HCT116 (cell line): ENCODE data around the gene ELK4. TPM values are rescaled to one million over a fixed set of nuclear protein-coding genes. Genes with fewer than 3 reads are reported as not detected.

Experiments used
- ATAC-seq: fragments of 200-7000 bp; cut with Tn5 transposase; 2 replicates; pipeline ENCODE4 v1.9.1; 2020; ENCODE audit warnings: mild to moderate bottlenecking, moderate library complexity
- BruUV-seq: library from RNA; stranded (reverse); fragments of 400-500 nt; replicated peaks from 2 replicates; lab custom pipeline; 2021; lab: Mats Ljungman, UMichigan
- CTCF ChIA-PET: fragments of 300-600 bp; sonication (Branson Sonifier 250); formaldehyde crosslinking; loops from one replicate; lab custom pipeline; 2021; ENCODE audit warnings: antibody characterized with exemption; lab: Charles Lee
- POLR2A ChIA-PET: fragments of 300-600, 350-600 bp; sonication (Branson Sonifier 250); formaldehyde crosslinking; loops from one replicate; lab custom pipeline; 2021; ENCODE audit warnings: antibody characterized with exemption; lab: Charles Lee
- RAD21 ChIA-PET, 2 experiments: fragments of 300-600 bp; sonication (Branson Sonifier 250); formaldehyde crosslinking; loops; one replicate each; lab custom pipeline; 2023; ENCODE audit warnings: low total read pairs in 2 of 2; ENCODE audit not compliant: uncharacterized antibody in 2 of 2, unreplicated experiment in 2 of 2, low non-redundant PET in 1 of 2; lab: Charles Lee
- DNase-seq: peaks from one replicate; pipeline ENCODE4 v3.0.0-alpha.2; 2010; ENCODE audit warnings: low read depth, low spot score
- H2AFZ ChIP-seq: fragments of 200-600 bp; shearing (Covaris generic), sonication (generic); 2 replicates; pipeline ENCODE4 v1.6.1; 2017; ENCODE audit warnings: low read depth, mixed run types, mixed read lengths, antibody characterized with exemption, low read length; ENCODE audit not compliant: poor library complexity, severe bottlenecking
- H3K27ac ChIP-seq: 2 replicates; pipeline ENCODE4 v1.5.1; 2012; ENCODE audit warnings: low read depth, low read length
- H3K27me3 ChIP-seq: fragments of 200-600 bp; sonication (generic); 2 replicates; pipeline ENCODE4 v1.6.1; 2016; ENCODE audit warnings: mixed run types, low read length, mixed read lengths; ENCODE audit not compliant: insufficient read depth
- H3K36me3 ChIP-seq, 2 experiments: fragments of 200-500 bp in 1 of 2; fragments of 200-600 bp in 1 of 2; sonication (Bioruptor generic) in 1 of 2; sonication (generic) in 1 of 2; 2 replicates each; pipeline versions ENCODE4 v1.5.1 to v1.6.1; 2014 to 2016; ENCODE audit warnings: low read length in 2 of 2, inconsistent platforms in 1 of 2, mixed read lengths in 1 of 2, mixed run types in 1 of 2; ENCODE audit not compliant: insufficient read depth in 2 of 2, control insufficient read depth in 1 of 2
- H3K4me1 ChIP-seq, 2 experiments: fragments of 200-600 bp in 1 of 2; sonication (generic) in 1 of 2; 2 replicates each; pipeline versions ENCODE4 v1.5.1 to v1.6.1; 2012 to 2017; ENCODE audit warnings: low read length in 2 of 2, inconsistent platforms in 1 of 2, mild to moderate bottlenecking in 1 of 2, mixed read lengths in 1 of 2, mixed run types in 1 of 2, moderate library complexity in 1 of 2; ENCODE audit not compliant: insufficient read depth in 2 of 2, control insufficient read depth in 1 of 2
- H3K4me2 ChIP-seq: fragments of 200-600 bp; sonication (generic); 2 replicates; pipeline ENCODE4 v1.6.1; 2017; ENCODE audit warnings: mixed run types, low read length, mixed read lengths
- H3K4me3 ChIP-seq, 2 experiments: fragments of 200-600 bp in 1 of 2; sonication (generic) in 1 of 2; replicated peaks in 1 of 2; 2 replicates each; pipeline ENCODE4 v1.5.1; 2011 to 2016; ENCODE audit warnings: low read length in 2 of 2, control low read depth in 1 of 2, low read depth in 1 of 2, mild to moderate bottlenecking in 1 of 2, mixed read lengths in 1 of 2, mixed run types in 1 of 2
- H3K79me2 ChIP-seq: fragments of 200-600 bp; sonication (generic); 2 replicates; pipeline ENCODE4 v1.6.1; 2017; ENCODE audit warnings: mild to moderate bottlenecking, mixed run types, low read length, moderate library complexity, mixed read lengths; ENCODE audit not compliant: insufficient read depth
- H3K9ac ChIP-seq: fragments of 200-600 bp; sonication (generic); 2 replicates; pipeline ENCODE4 v1.6.1; 2016; ENCODE audit warnings: low read length, mixed read lengths
- H3K9me2 ChIP-seq: fragments of 200-600 bp; sonication (generic), shearing (Covaris generic); 2 replicates; pipeline ENCODE4 v1.6.1; 2017; ENCODE audit warnings: mixed run types, mild to moderate bottlenecking, moderate library complexity; ENCODE audit not compliant: insufficient read depth
- H3K9me3 ChIP-seq, 2 experiments: fragments of 200-500 bp in 1 of 2; fragments of 200-600 bp in 1 of 2; sonication (Bioruptor generic) in 1 of 2; sonication (generic) in 1 of 2; 2 replicates each; pipeline ENCODE4 v1.6.1; 2014 to 2017; ENCODE audit warnings: low read length in 2 of 2, mixed read lengths in 2 of 2, inconsistent platforms in 1 of 2, low read depth in 1 of 2, mild to moderate bottlenecking in 1 of 2, mixed run types in 1 of 2, moderate library complexity in 1 of 2; ENCODE audit not compliant: control insufficient read depth in 1 of 2, insufficient read depth in 1 of 2
- H4K20me1 ChIP-seq: fragments of 200-600 bp; sonication (generic), shearing (Covaris generic); 2 replicates; pipeline ENCODE4 v1.6.1; 2017; ENCODE audit warnings: mixed run types, mild to moderate bottlenecking, moderate library complexity; ENCODE audit not compliant: insufficient read depth
- CEBPB ChIP-seq: IDR thresholded peaks from 2 replicates; pipeline ENCODE4 v1.6.1; 2012; ENCODE audit warnings: low read depth
- EGR1 ChIP-seq: IDR thresholded peaks from 2 replicates; pipeline ENCODE4 v1.6.1; 2012; ENCODE audit warnings: low read depth
- FOSL1 ChIP-seq: IDR thresholded peaks from 2 replicates; pipeline ENCODE4 v1.6.1; 2012; ENCODE audit warnings: low read depth
- JUND ChIP-seq: IDR thresholded peaks from 2 replicates; pipeline ENCODE4 v1.6.1; 2012
- MAX ChIP-seq: IDR thresholded peaks from 2 replicates; pipeline ENCODE4 v1.6.1; 2012
- SRF ChIP-seq: IDR thresholded peaks from 2 replicates; pipeline ENCODE4 v1.6.1; 2012; ENCODE audit warnings: low read depth
- TCF7L2 ChIP-seq: IDR thresholded peaks from 2 replicates; pipeline ENCODE4 v1.7.0; 2011; ENCODE audit warnings: borderline replicate concordance, inconsistent platforms; ENCODE audit not compliant: insufficient read depth, insufficient read length; ENCODE audit errors: extremely low read depth
- ZFX ChIP-seq: fragments of 450-650 bp; IDR thresholded peaks from 2 replicates; pipeline ENCODE4 v1.6.1; 2017
- intact Hi-C: fragments of 100-400 bp; cut with micrococcal nuclease; formaldehyde crosslinking; loops from 2 replicates; pipeline ENCODE4 v1.10.0; 2022
- total RNA-seq: library from RNA; stranded (reverse); gene quantifications from one replicate; pipeline ENCODE4 v1.2.1, GENCODE V29; 2021; ENCODE audit not compliant: unreplicated experiment
- TF ChIP-seq, protein P1 (sequence below): IDR thresholded peaks from 2 replicates; pipeline ENCODE4 v1.6.1; 2012; ENCODE audit warnings: low read depth

Gene ELK4
- total RNA-seq, 1 experiment from 2014 or later, result 46.2 TPM

- Histone ChIP-seq H4K20me1 (no peaks in the 10 kb centered on the region), H2AFZ (no peak overlapping the region), H3K4me1 (no peaks in the 10 kb centered on the region), H3K79me2 (no peaks in the 10 kb centered on the region), H3K27me3 (no peaks in the 10 kb centered on the region), H3K9ac (no peak overlapping the region), H3K36me3 (no peaks in the 10 kb centered on the region), H3K4me3 (no peak overlapping the region), H3K9me2 (no peaks in the 10 kb centered on the region), H3K4me2 (no peak overlapping the region), H3K27ac (no peak overlapping the region), H3K9me3 (no peaks in the 10 kb centered on the region)
- ChIA-PET RAD21 (no interaction called here), POLR2A (no interaction called here), CTCF (no interaction called here)
- intact Hi-C loops, result no loop called here
- no peak for TF ChIP-seq EGR1
- no peak for TF ChIP-seq SRF
- no peak for TF ChIP-seq MAX
- no peak for TF ChIP-seq TCF7L2
- TF ChIP-seq JUND, result no peak
- no peak for TF ChIP-seq CEBPB
- no peak for TF ChIP-seq FOSL1
- TF ChIP-seq, protein P1, sequence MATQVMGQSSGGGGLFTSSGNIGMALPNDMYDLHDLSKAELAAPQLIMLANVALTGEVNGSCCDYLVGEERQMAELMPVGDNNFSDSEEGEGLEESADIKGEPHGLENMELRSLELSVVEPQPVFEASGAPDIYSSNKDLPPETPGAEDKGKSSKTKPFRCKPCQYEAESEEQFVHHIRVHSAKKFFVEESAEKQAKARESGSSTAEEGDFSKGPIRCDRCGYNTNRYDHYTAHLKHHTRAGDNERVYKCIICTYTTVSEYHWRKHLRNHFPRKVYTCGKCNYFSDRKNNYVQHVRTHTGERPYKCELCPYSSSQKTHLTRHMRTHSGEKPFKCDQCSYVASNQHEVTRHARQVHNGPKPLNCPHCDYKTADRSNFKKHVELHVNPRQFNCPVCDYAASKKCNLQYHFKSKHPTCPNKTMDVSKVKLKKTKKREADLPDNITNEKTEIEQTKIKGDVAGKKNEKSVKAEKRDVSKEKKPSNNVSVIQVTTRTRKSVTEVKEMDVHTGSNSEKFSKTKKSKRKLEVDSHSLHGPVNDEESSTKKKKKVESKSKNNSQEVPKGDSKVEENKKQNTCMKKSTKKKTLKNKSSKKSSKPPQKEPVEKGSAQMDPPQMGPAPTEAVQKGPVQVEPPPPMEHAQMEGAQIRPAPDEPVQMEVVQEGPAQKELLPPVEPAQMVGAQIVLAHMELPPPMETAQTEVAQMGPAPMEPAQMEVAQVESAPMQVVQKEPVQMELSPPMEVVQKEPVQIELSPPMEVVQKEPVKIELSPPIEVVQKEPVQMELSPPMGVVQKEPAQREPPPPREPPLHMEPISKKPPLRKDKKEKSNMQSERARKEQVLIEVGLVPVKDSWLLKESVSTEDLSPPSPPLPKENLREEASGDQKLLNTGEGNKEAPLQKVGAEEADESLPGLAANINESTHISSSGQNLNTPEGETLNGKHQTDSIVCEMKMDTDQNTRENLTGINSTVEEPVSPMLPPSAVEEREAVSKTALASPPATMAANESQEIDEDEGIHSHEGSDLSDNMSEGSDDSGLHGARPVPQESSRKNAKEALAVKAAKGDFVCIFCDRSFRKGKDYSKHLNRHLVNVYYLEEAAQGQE, result no peak
- TF ChIP-seq ZFX, result no peak
- no TSS peak for BruUV-seq
- ATAC-seq, result no peak
- DNase-seq, result no peak
These were observed 63.7 kb downstream of the ELK4 start for GRCh38 chr1:205568135-205568468.
